Neural progenitor cell (in vitro differentiated cells): ENCODE measurements around the gene LTBP3. TPM values are rescaled to one million over a fixed set of nuclear protein-coding genes. Genes with fewer than 3 reads are reported as not detected.
A peak's percentile ranks its signal among the peaks of the same experiment; 100 is the strongest.

ENCODE experiments used
- DNase-seq: peaks from one replicate; pipeline ENCODE4 v3.0.0-alpha.2; 2016; ENCODE audit warnings: low spot score
- H2AFZ ChIP-seq: fragments of 200-600 bp; sonication (generic); replicated peaks from 2 replicates; pipeline ENCODE4 v1.6.1; 2016; ENCODE audit warnings: antibody characterized with exemption
- H3F3A ChIP-seq: fragments of 200-600 bp; sonication (generic); 2 replicates; pipeline ENCODE4 v1.6.1; 2016; ENCODE audit warnings: antibody characterized with exemption, low read depth
- H3K27ac ChIP-seq: fragments of 200-600 bp; sonication (generic); 2 replicates; pipeline ENCODE4 v1.5.1; 2016; ENCODE audit warnings: mild to moderate bottlenecking
- H3K27me3 ChIP-seq: fragments of 200-600 bp; sonication (generic); 2 replicates; pipeline ENCODE4 v1.6.1; 2016; ENCODE audit warnings: mild to moderate bottlenecking, moderate library complexity
- H3K36me3 ChIP-seq: fragments of 200-600 bp; sonication (generic); 2 replicates; pipeline ENCODE4 v1.5.1; 2016
- H3K4me1 ChIP-seq: fragments of 200-600 bp; sonication (generic); 2 replicates; pipeline ENCODE4 v1.6.1; 2016; ENCODE audit warnings: mixed run types
- H3K4me2 ChIP-seq: fragments of 200-600 bp; sonication (generic); 2 replicates; pipeline ENCODE4 v1.6.1; 2016
- H3K4me3 ChIP-seq: fragments of 200-600 bp; sonication (generic); 2 replicates; pipeline ENCODE4 v1.5.1; 2016
- H3K79me2 ChIP-seq: fragments of 200-600 bp; sonication (generic); 2 replicates; pipeline ENCODE4 v1.6.1; 2016; ENCODE audit warnings: low read depth
- H3K9ac ChIP-seq: fragments of 200-600 bp; sonication (generic); 2 replicates; pipeline ENCODE4 v1.6.1; 2016
- H3K9me3 ChIP-seq: fragments of 200-600 bp; sonication (generic); 2 replicates; pipeline ENCODE4 v1.5.1; 2016; ENCODE audit warnings: low read depth
- H4K20me1 ChIP-seq: fragments of 200-600 bp; sonication (generic); 2 replicates; pipeline ENCODE4 v1.6.1; 2016; ENCODE audit warnings: low read depth
- H3K27ac Mint-ChIP-seq: 3 replicates; pipeline ENCODE4 v1.8.0; 2021; ENCODE audit warnings: mixed read lengths
- H3K27me3 Mint-ChIP-seq: 2 replicates; pipeline ENCODE4 v1.8.0; 2022; ENCODE audit warnings: low read depth, mild to moderate bottlenecking, inconsistent platforms, moderate library complexity, mixed read lengths; ENCODE audit not compliant: insufficient read depth
- H3K36me3 Mint-ChIP-seq: 3 replicates; pipeline ENCODE4 v1.8.0; 2021; ENCODE audit warnings: mixed read lengths
- H3K4me1 Mint-ChIP-seq: 3 replicates; pipeline ENCODE4 v1.8.0; 2021; ENCODE audit warnings: mixed read lengths
- H3K4me3 Mint-ChIP-seq: 3 replicates; pipeline ENCODE4 v1.8.0; 2021; ENCODE audit warnings: mild to moderate bottlenecking, moderate library complexity, mixed read lengths
- H3K9me3 Mint-ChIP-seq: 3 replicates; pipeline ENCODE4 v1.8.0; 2020; ENCODE audit warnings: mixed read lengths
- CTCF ChIP-seq: fragments of 200-600 bp; sonication (generic); IDR thresholded peaks from 2 replicates; pipeline ENCODE4 v1.5.1; 2017; ENCODE audit warnings: antibody characterized with exemption, mild to moderate bottlenecking
- EZH2 ChIP-seq: fragments of 200-600 bp; sonication (generic); IDR thresholded peaks from 2 replicates; pipeline ENCODE4 v1.6.1; 2017; ENCODE audit warnings: antibody characterized with exemption, mild to moderate bottlenecking, moderate library complexity
- EZH2phosphoT487 ChIP-seq: fragments of 200-600 bp; sonication (generic); IDR thresholded peaks from 2 replicates; pipeline ENCODE4 v1.6.1; 2017; ENCODE audit warnings: antibody characterized with exemption
- total RNA-seq: library from RNA; depleted of rRNA; stranded (reverse); fragments of >200 nt; gene quantifications from 2 replicates; pipeline ENCODE4 v1.2.3, GENCODE V29; 2015; ENCODE audit warnings: low replicate concordance

Gene LTBP3
- total RNA-seq, 1 donor from 2014 or later, result 1.2 TPM

- H3K9me3 Mint-ChIP-seq, result no peaks in the 10 kb centered on the region
- Histone ChIP-seq H3K9me3 (no peaks in the 10 kb centered on the region), H3K4me2 (no peak overlapping the region), H3K4me1 (peaks cover 16% of the 10 kb centered on the region), H3K27ac (no peak overlapping the region), H3K27me3 (peaks cover 31% of the 10 kb centered on the region), H4K20me1 (peaks cover 41% of the 10 kb centered on the region), H3K79me2 (no peaks in the 10 kb centered on the region), H3K9ac (no peak overlapping the region), H2AFZ (no peak overlapping the region), H3K4me3 (no peak overlapping the region), H3K36me3 (no peaks in the 10 kb centered on the region), H3F3A (peaks cover 26% of the 10 kb centered on the region)
- no peak for DNase-seq
- no peak overlapping the region for H3K27ac Mint-ChIP-seq
- H3K4me3 Mint-ChIP-seq, result no peak overlapping the region
- H3K27me3 Mint-ChIP-seq, result peaks cover 9% of the 10 kb centered on the region
- TF ChIP-seq EZH2phosphoT487, result no peak
- TF ChIP-seq CTCF, result no peak
- TF ChIP-seq EZH2, result no peak
- peaks cover 2% of the 10 kb centered on the region for H3K4me1 Mint-ChIP-seq
- peaks cover 21% of the 10 kb centered on the region for H3K36me3 Mint-ChIP-seq
Observed at GRCh38 chr11:65535102-65535501, 23.1 kb downstream of the LTBP3 start.

GRCh38 chr11:65532388-65533064 is 25.6 kb downstream of the LTBP3 start:
- TF ChIP-seq CTCF (no peak), EZH2phosphoT487 (no peak), EZH2 (no peak)
- H3F3A ChIP-seq, result peaks cover 4% of the 10 kb centered on the region
- peaks cover 4% of the 10 kb centered on the region for H3K4me1 Mint-ChIP-seq
- H3K9ac ChIP-seq, result no peak overlapping the region
- peaks cover 5% of the 10 kb centered on the region for H3K27me3 Mint-ChIP-seq
- peaks cover 29% of the 10 kb centered on the region for H4K20me1 ChIP-seq
- H3K36me3 Mint-ChIP-seq, result peaks cover 29% of the 10 kb centered on the region
- no peaks in the 10 kb centered on the region for H3K4me1 ChIP-seq
- no peak for DNase-seq
- H3K4me3 Mint-ChIP-seq, result no peak overlapping the region
- no peak overlapping the region for H2AFZ ChIP-seq
- no peaks in the 10 kb centered on the region for H3K9me3 ChIP-seq
- no peaks in the 10 kb centered on the region for H3K36me3 ChIP-seq
- H3K27me3 ChIP-seq, result peaks cover 5% of the 10 kb centered on the region
- H3K27ac ChIP-seq, result no peak overlapping the region
- no peaks in the 10 kb centered on the region for H3K79me2 ChIP-seq
- no peak overlapping the region for H3K4me2 ChIP-seq
- H3K9me3 Mint-ChIP-seq, result no peaks in the 10 kb centered on the region
- no peak overlapping the region for H3K27ac Mint-ChIP-seq
- no peak overlapping the region for H3K4me3 ChIP-seq

GRCh38 chr11:65530157-65530496 is 28.0 kb downstream of the LTBP3 start:
- Histone ChIP-seq H3K9me3 (no peaks in the 10 kb centered on the region), H3K27me3 (no peaks in the 10 kb centered on the region), H3F3A (peaks cover 4% of the 10 kb centered on the region), H3K4me1 (peaks cover 5% of the 10 kb centered on the region), H3K79me2 (peaks cover 14% of the 10 kb centered on the region), H3K27ac (no peak overlapping the region), H3K4me2 (no peak overlapping the region), H2AFZ (no peak overlapping the region), H3K4me3 (no peak overlapping the region), H4K20me1 (peaks cover 43% of the 10 kb centered on the region), H3K9ac (no peak overlapping the region), H3K36me3 (no peaks in the 10 kb centered on the region)
- no peak overlapping the region for H3K27ac Mint-ChIP-seq
- H3K27me3 Mint-ChIP-seq, result peaks cover 2% of the 10 kb centered on the region
- peak overlapping the region; percentile 35 for H3K4me3 Mint-ChIP-seq
- no peak for TF ChIP-seq EZH2phosphoT487
- TF ChIP-seq EZH2, result no peak
- TF ChIP-seq CTCF, result peak; percentile 44
- peaks cover 25% of the 10 kb centered on the region for H3K36me3 Mint-ChIP-seq
- H3K9me3 Mint-ChIP-seq, result no peaks in the 10 kb centered on the region
- DNase-seq, result no peak
- H3K4me1 Mint-ChIP-seq, result peaks cover 12% of the 10 kb centered on the region
